Dendritic cell treated with granulocyte-macrophage colony-stimulating factor and Interleukin-4, amounts not matched to agents 40 ng/mL and 50 ng/mL, for 4 days (primary cell): ENCODE data around the gene UBE3D.
"Not testable (repeated sequence)": the region's sequence is repeated elsewhere in the genome, so short reads cannot be mapped to it uniquely, and the experiment has no call there.

Source experiments
- H3K27ac Mint-ChIP-seq: one replicate; pipeline ENCODE4 v1.8.0; 2022; ENCODE audit warnings: mild to moderate bottlenecking, mixed read lengths
- H3K27me3 Mint-ChIP-seq: one replicate; pipeline ENCODE4 v1.8.0; 2022; ENCODE audit warnings: mild to moderate bottlenecking, mixed read lengths
- H3K36me3 Mint-ChIP-seq: one replicate; pipeline ENCODE4 v1.8.0; 2022; ENCODE audit warnings: low read depth, mixed read lengths
- H3K4me1 Mint-ChIP-seq: one replicate; pipeline ENCODE4 v1.8.0; 2022; ENCODE audit warnings: low read depth, mixed read lengths
- H3K4me3 Mint-ChIP-seq: one replicate; pipeline ENCODE4 v1.8.0; 2022; ENCODE audit warnings: mild to moderate bottlenecking, moderate library complexity, mixed read lengths
- H3K9me3 Mint-ChIP-seq: one replicate; pipeline ENCODE4 v1.8.0; 2022; ENCODE audit warnings: mixed read lengths
- intact Hi-C: fragments of 100-400 bp; cut with micrococcal nuclease; formaldehyde crosslinking; loops from one replicate; pipeline ENCODE4 v1.15.0; 2022

UBE3D gene

GRCh38 chr6:83042467-83043053 is 23.1 kb downstream of the UBE3D start:
- Mint-ChIP-seq H3K27ac (no peak overlapping the region), H3K36me3 (no peaks in the 10 kb centered on the region), H3K9me3 (no peaks in the 10 kb centered on the region), H3K4me1 (no peaks in the 10 kb centered on the region), H3K27me3 (no peaks in the 10 kb centered on the region), H3K4me3 (no peak overlapping the region)
- intact Hi-C loops = no loop called here

- H3K4me3 Mint-ChIP-seq = no peak overlapping the region
- H3K4me1 Mint-ChIP-seq = no peaks in the 10 kb centered on the region
- peaks cover 17% of the 10 kb centered on the region for H3K9me3 Mint-ChIP-seq
- no peak overlapping the region for H3K27ac Mint-ChIP-seq
- no peaks in the 10 kb centered on the region for H3K27me3 Mint-ChIP-seq
- intact Hi-C loops = no loop called here
- H3K36me3 Mint-ChIP-seq = peaks cover 7% of the 10 kb centered on the region
Observed at GRCh38 chr6:83038246-83038645, 27.4 kb downstream of the UBE3D start.

- Mint-ChIP-seq H3K36me3 (peaks cover 19% of the 10 kb centered on the region), H3K4me1 (no peaks in the 10 kb centered on the region), H3K4me3 (no peak overlapping the region), H3K27ac (no peak overlapping the region), H3K27me3 (no peaks in the 10 kb centered on the region), H3K9me3 (peaks cover 36% of the 10 kb centered on the region)
- intact Hi-C loops = no loop called here
Observed at GRCh38 chr6:83031689-83032088, 34.0 kb downstream of the UBE3D start.

- H3K4me3 Mint-ChIP-seq = no peak overlapping the region
- peaks cover 11% of the 10 kb centered on the region for H3K9me3 Mint-ChIP-seq
- H3K36me3 Mint-ChIP-seq = peaks cover 29% of the 10 kb centered on the region
- H3K27ac Mint-ChIP-seq = no peak overlapping the region
- intact Hi-C loops = no loop called here
- no peaks in the 10 kb centered on the region for H3K4me1 Mint-ChIP-seq
- no peaks in the 10 kb centered on the region for H3K27me3 Mint-ChIP-seq
Observed at GRCh38 chr6:83019741-83020140, 45.9 kb downstream of the UBE3D start.

GRCh38 chr6:83011131-83011530 is 54.5 kb downstream of the UBE3D start:
- H3K36me3 Mint-ChIP-seq, H3K27ac Mint-ChIP-seq, H3K4me1 Mint-ChIP-seq, H3K4me3 Mint-ChIP-seq, intact Hi-C loops, H3K27me3 Mint-ChIP-seq: not testable (repeated sequence)
- peaks cover 21% of the 10 kb centered on the region for H3K9me3 Mint-ChIP-seq

GRCh38 chr6:83008626-83009025 is 57.0 kb downstream of the UBE3D start:
- H3K9me3 Mint-ChIP-seq = peaks cover 9% of the 10 kb centered on the region
- no peak overlapping the region for H3K4me3 Mint-ChIP-seq
- no peak overlapping the region for H3K27ac Mint-ChIP-seq
- H3K27me3 Mint-ChIP-seq = no peaks in the 10 kb centered on the region
- H3K36me3 Mint-ChIP-seq = no peaks in the 10 kb centered on the region
- H3K4me1 Mint-ChIP-seq = no peaks in the 10 kb centered on the region
- intact Hi-C loops = no loop called here

- intact Hi-C loops = no loop called here
- Mint-ChIP-seq H3K27ac (no peak overlapping the region), H3K4me1 (no peaks in the 10 kb centered on the region), H3K36me3 (no peaks in the 10 kb centered on the region), H3K9me3 (no peaks in the 10 kb centered on the region), H3K4me3 (no peak overlapping the region), H3K27me3 (no peaks in the 10 kb centered on the region)
Observed at GRCh38 chr6:83006270-83006905, 59.3 kb downstream of the UBE3D start.

GRCh38 chr6:82996156-82996555 is 69.5 kb downstream of the UBE3D start:
- Mint-ChIP-seq H3K4me3 (no peak overlapping the region), H3K27ac (no peak overlapping the region), H3K27me3 (no peaks in the 10 kb centered on the region), H3K4me1 (peaks cover 6% of the 10 kb centered on the region), H3K36me3 (no peaks in the 10 kb centered on the region), H3K9me3 (peaks cover 16% of the 10 kb centered on the region)
- intact Hi-C loops = no loop called here

GRCh38 chr6:82995066-82995465 is 70.6 kb downstream of the UBE3D start:
- no peak overlapping the region for H3K4me3 Mint-ChIP-seq
- no peaks in the 10 kb centered on the region for H3K27me3 Mint-ChIP-seq
- no peak overlapping the region for H3K27ac Mint-ChIP-seq
- H3K36me3 Mint-ChIP-seq = no peaks in the 10 kb centered on the region
- H3K4me1 Mint-ChIP-seq = peaks cover 6% of the 10 kb centered on the region
- peaks cover 13% of the 10 kb centered on the region for H3K9me3 Mint-ChIP-seq
- intact Hi-C loops = no loop called here

- intact Hi-C loops = no loop called here
- no peak overlapping the region for H3K4me3 Mint-ChIP-seq
- peaks cover 3% of the 10 kb centered on the region for H3K4me1 Mint-ChIP-seq
Observed at GRCh38 chr6:82989736-82990290, 75.8 kb downstream of the UBE3D start.

GRCh38 chr6:82988930-82989351 is 76.7 kb downstream of the UBE3D start:
- H3K36me3 Mint-ChIP-seq = no peaks in the 10 kb centered on the region
- H3K27ac Mint-ChIP-seq = no peak overlapping the region
- H3K4me3 Mint-ChIP-seq = no peak overlapping the region
- H3K4me1 Mint-ChIP-seq = no peaks in the 10 kb centered on the region
- intact Hi-C loops = no loop called here
- peaks cover 8% of the 10 kb centered on the region for H3K9me3 Mint-ChIP-seq
- H3K27me3 Mint-ChIP-seq = no peaks in the 10 kb centered on the region

More at GRCh38 chr6:82989736-82990290, 75.8 kb downstream of the UBE3D start:
- H3K27me3 Mint-ChIP-seq = no peaks in the 10 kb centered on the region
- H3K9me3 Mint-ChIP-seq = peaks cover 8% of the 10 kb centered on the region
- no peaks in the 10 kb centered on the region for H3K36me3 Mint-ChIP-seq
- H3K27ac Mint-ChIP-seq = no peak overlapping the region

GRCh38 chr6:82987951-82988350 is 77.7 kb downstream of the UBE3D start:
- Mint-ChIP-seq H3K9me3 (peaks cover 3% of the 10 kb centered on the region), H3K36me3 (no peaks in the 10 kb centered on the region), H3K27me3 (no peaks in the 10 kb centered on the region), H3K4me3 (no peak overlapping the region), H3K4me1 (no peaks in the 10 kb centered on the region), H3K27ac (no peak overlapping the region)
- intact Hi-C loops = no loop called here

GRCh38 chr6:82987416-82987815 is 78.2 kb downstream of the UBE3D start:
- H3K4me3 Mint-ChIP-seq = no peak overlapping the region
- H3K4me1 Mint-ChIP-seq = no peaks in the 10 kb centered on the region
- H3K9me3 Mint-ChIP-seq = no peaks in the 10 kb centered on the region
- no peak overlapping the region for H3K27ac Mint-ChIP-seq
- H3K27me3 Mint-ChIP-seq = no peaks in the 10 kb centered on the region
- intact Hi-C loops = no loop called here
- no peaks in the 10 kb centered on the region for H3K36me3 Mint-ChIP-seq

GRCh38 chr6:82984720-82985119 is 80.9 kb downstream of the UBE3D start:
- Mint-ChIP-seq H3K27me3 (no peaks in the 10 kb centered on the region), H3K36me3 (no peaks in the 10 kb centered on the region), H3K4me3 (no peak overlapping the region), H3K27ac (no peak overlapping the region), H3K9me3 (no peaks in the 10 kb centered on the region), H3K4me1 (no peaks in the 10 kb centered on the region)
- intact Hi-C loops = no loop called here

GRCh38 chr6:82980086-82980485 is 85.6 kb downstream of the UBE3D start:
- Mint-ChIP-seq H3K27ac (no peak overlapping the region), H3K27me3 (no peaks in the 10 kb centered on the region), H3K9me3 (no peaks in the 10 kb centered on the region), H3K4me1 (no peaks in the 10 kb centered on the region), H3K36me3 (no peaks in the 10 kb centered on the region), H3K4me3 (no peak overlapping the region)
- intact Hi-C loops = no loop called here
